HepG2 (cell line): ENCODE data around the gene ACAP3. TPM values are rescaled to one million over a fixed set of nuclear protein-coding genes. Genes with fewer than 3 reads are reported as not detected.
A peak's percentile ranks its signal among the peaks of the same experiment; 100 is the strongest.

ENCODE experiments used
- ATAD3A ChIP-seq: sonication (generic); formaldehyde crosslinking; IDR thresholded peaks from 2 replicates; pipeline ENCODE4 v1.4.0; 2020; ENCODE audit warnings: missing genetic modification reagents
- CERS6 ChIP-seq: sonication (generic); formaldehyde crosslinking; IDR thresholded peaks from 2 replicates; pipeline ENCODE4 v1.5.0; 2020; ENCODE audit warnings: missing genetic modification reagents
- CREB1 ChIP-seq, 2 experiments: fragments of 450-650 bp in 1 of 2; IDR thresholded peaks; 2 replicates each; pipeline ENCODE4 v1.6.1; 2016 to 2017; ENCODE audit warnings: control low read depth in 1 of 2, mild to moderate bottlenecking in 1 of 2, missing compliant biosample characterization in 1 of 2, missing genetic modification characterization in 1 of 2
- DMAP1 ChIP-seq: IDR thresholded peaks from 2 replicates; pipeline ENCODE4 v1.6.1; 2016
- DPF2 ChIP-seq: sonication (generic); formaldehyde crosslinking; IDR thresholded peaks from 2 replicates; pipeline ENCODE4 v1.4.0; 2020; ENCODE audit warnings: mild to moderate bottlenecking, low read depth, missing genetic modification reagents, borderline replicate concordance
- GZF1 ChIP-seq: sonication (generic); formaldehyde crosslinking; IDR thresholded peaks from 2 replicates; pipeline ENCODE4 v1.5.1; 2020; ENCODE audit warnings: mild to moderate bottlenecking, missing genetic modification reagents
- HIVEP1 ChIP-seq: sonication (generic); formaldehyde crosslinking; IDR thresholded peaks from 2 replicates; pipeline ENCODE4 v1.4.0; 2020; ENCODE audit warnings: mild to moderate bottlenecking, missing genetic modification reagents
- HNF4A ChIP-seq: sonication (generic); formaldehyde crosslinking; IDR thresholded peaks from 2 replicates; pipeline ENCODE4 v1.4.0; 2020; ENCODE audit warnings: missing genetic modification reagents
- HNRNPL ChIP-seq: fragments of 200-400 bp; formaldehyde crosslinking; IDR thresholded peaks from 2 replicates; pipeline ENCODE4 v1.6.1; 2017; ENCODE audit warnings: mild to moderate bottlenecking, low read depth, low read length
- LCORL ChIP-seq, 2 experiments: fragments of 450-650 bp in 1 of 2; sonication (generic) in 1 of 2; formaldehyde crosslinking in 1 of 2; IDR thresholded peaks; 2 replicates each; pipeline versions ENCODE4 v1.5.0 to v1.6.1; 2017 to 2020; ENCODE audit warnings: antibody characterized with exemption in 1 of 2, missing genetic modification reagents in 1 of 2
- NCOA1 ChIP-seq: sonication (generic); formaldehyde crosslinking; IDR thresholded peaks from 2 replicates; pipeline ENCODE4 v1.9.0; 2021; ENCODE audit warnings: missing genetic modification reagents
- PCBP1 ChIP-seq: fragments of 200-400 bp; formaldehyde crosslinking; IDR thresholded peaks from 2 replicates; pipeline ENCODE4 v1.6.1; 2017; ENCODE audit warnings: mild to moderate bottlenecking, low read depth, low read length, borderline replicate concordance
- PHB2 ChIP-seq: fragments of 450-650 bp; IDR thresholded peaks from 2 replicates; pipeline ENCODE4 v1.6.1; 2018; ENCODE audit not compliant: partially characterized antibody
- RELA ChIP-seq: sonication (generic); formaldehyde crosslinking; IDR thresholded peaks from 2 replicates; pipeline ENCODE4 v1.4.0; 2020; ENCODE audit warnings: missing genetic modification reagents
- RFX5 ChIP-seq: IDR thresholded peaks from 2 replicates; pipeline ENCODE4 v1.6.1; 2011; ENCODE audit warnings: low read depth, low read length, improper control_type of control experiment
- SIX1 ChIP-seq: sonication (generic); formaldehyde crosslinking; IDR thresholded peaks from 2 replicates; pipeline ENCODE4 v1.4.0; 2020; ENCODE audit warnings: missing genetic modification reagents, borderline replicate concordance
- TFAP4 ChIP-seq: sonication (generic); IDR thresholded peaks from 2 replicates; pipeline ENCODE4 v1.6.1; 2016; ENCODE audit warnings: low read depth, borderline replicate concordance
- THAP11 ChIP-seq: IDR thresholded peaks from 2 replicates; pipeline ENCODE4 v1.6.1; 2016; ENCODE audit warnings: missing biosample characterization, missing genetic modification reagents
- TIGD3 ChIP-seq: sonication (generic); formaldehyde crosslinking; IDR thresholded peaks from 2 replicates; pipeline ENCODE4 v1.5.1; 2020; ENCODE audit warnings: mild to moderate bottlenecking, missing genetic modification reagents, borderline replicate concordance
- ZBTB7A ChIP-seq: sonication (generic); formaldehyde crosslinking; IDR thresholded peaks from 2 replicates; pipeline ENCODE4 v1.8.0; 2022; ENCODE audit warnings: mild to moderate bottlenecking, missing genetic modification reagents
- ZNF335 ChIP-seq: sonication (generic); formaldehyde crosslinking; IDR thresholded peaks from 2 replicates; pipeline ENCODE4 v1.4.0; 2020; ENCODE audit warnings: missing genetic modification reagents
- ZNF792 ChIP-seq: IDR thresholded peaks from 2 replicates; pipeline ENCODE4 v1.6.1; 2016
- ZSCAN21 ChIP-seq: sonication (generic); formaldehyde crosslinking; IDR thresholded peaks from 2 replicates; pipeline ENCODE4 v1.8.0; 2022; ENCODE audit warnings: mild to moderate bottlenecking, missing genetic modification reagents, moderate library complexity, borderline replicate concordance
- polyA plus RNA-seq, 8 experiments: library from polyadenylated mRNA; depleted of rRNA in 3 of 8; stranded (reverse) in 7 of 8; unstranded in 1 of 8; fragments of >200 nt; fragmentation: Illumina TruSeq in 4 of 8; extraction: Trizol in 4 of 8; gene quantifications; 2 replicates each; pipeline versions ENCODE4 v1.2.1 to v1.2.3, GENCODE V29; 2011 to 2016; ENCODE audit warnings: low read depth in 4 of 8, missing spikeins in 1 of 8, mixed read lengths in 1 of 8; ENCODE audit not compliant: insufficient read depth in 1 of 8
- total RNA-seq, 5 experiments: library from RNA; depleted of rRNA; stranded (reverse); fragments of >200 nt; fragmentation: Illumina TruSeq; extraction: Trizol; gene quantifications; 2 replicates each; pipeline ENCODE4 v1.2.3, GENCODE V29; 2016; ENCODE audit warnings: low read depth in 1 of 5
- TF ChIP-seq, protein P1 (sequence below): IDR thresholded peaks from 2 replicates; pipeline ENCODE4 v1.6.1; 2016; ENCODE audit warnings: low read depth, borderline replicate concordance
- TF ChIP-seq, protein P2 (sequence below): sonication (generic); formaldehyde crosslinking; IDR thresholded peaks from 2 replicates; pipeline ENCODE4 v1.8.0; 2022; ENCODE audit warnings: mild to moderate bottlenecking, missing genetic modification reagents

The ACAP3 gene
- total and polyA plus RNA-seq, 2 of the 13 experiments (the other 11 are each of a cell fraction or from before 2014, with no cell fraction given): 29.4 to 50.8 TPM

DNA sequence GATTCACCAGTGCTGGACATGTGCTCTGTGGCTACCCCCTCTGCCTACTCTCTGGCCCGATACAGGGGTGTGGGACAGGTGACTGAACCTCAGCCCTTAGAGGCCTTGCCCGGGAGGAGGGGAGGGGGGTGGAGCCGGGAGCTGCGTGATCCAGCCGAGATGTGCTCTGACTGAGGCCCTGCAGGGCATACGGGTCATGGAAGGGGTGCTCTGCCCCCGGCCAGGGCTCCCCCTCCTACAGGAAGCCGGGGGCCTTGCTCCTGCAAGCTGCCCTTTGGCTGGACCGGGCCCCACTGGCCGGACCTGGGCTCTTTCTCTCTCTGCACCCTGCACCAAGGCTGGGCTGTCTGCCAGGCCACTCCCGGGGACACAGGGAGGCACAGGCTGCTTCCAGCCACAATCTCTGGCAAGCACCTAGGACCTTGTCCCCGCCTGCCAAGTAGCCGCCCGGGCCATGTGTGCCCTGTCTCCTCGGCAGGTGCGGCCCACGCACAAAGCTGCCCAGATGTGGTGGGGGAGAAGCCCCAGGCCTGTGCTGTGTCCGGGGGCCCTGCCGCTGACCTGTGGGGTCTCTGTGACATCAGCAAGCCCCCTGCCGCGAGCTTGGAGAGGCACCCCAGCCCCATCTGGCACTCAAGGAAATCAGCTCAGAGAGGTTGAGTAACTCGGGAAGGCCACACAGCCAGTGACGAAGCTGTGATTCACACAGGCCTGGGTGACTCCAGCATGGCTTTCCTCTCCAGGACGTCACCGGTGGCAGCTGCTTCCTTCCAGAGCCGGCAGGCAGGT is 26.0 kb downstream of the ACAP3 start (continued):
- TF ChIP-seq CERS6 (CRISPR knock-in tag) (0 out of 2 replicates have a peak, but pooled peaks have one; percentile 51), DMAP1 (CRISPR knock-in tag) (peak; percentile 41; the same call in 1 of the 2 replicates), ZNF335 (0 out of 2 replicates have a peak, but pooled peaks have one; percentile 57), HNF4A (CRISPR knock-in tag) (peak; percentile 89), PHB2 (no peak), HIVEP1 (CRISPR knock-in tag) (peak; percentile 62; the same call in 1 of the 2 replicates), CREB1 (IDR thresholded peaks at IDR 0.05) (peak; percentile 60), CREB1 (CRISPR knock-in tag; IDR thresholded peaks at IDR 0.05) (peak; percentile 59), ZNF792 (no peak; the same call in 1 of the 2 replicates), SIX1 (CRISPR knock-in tag) (no peak), DPF2 (peak; percentile 69), RELA (CRISPR knock-in tag) (0 out of 2 replicates have a peak, but pooled peaks have one; percentile 19), NCOA1 (peak; percentile 69; the same call in 1 of the 2 replicates), HNRNPL (peak; percentile 95), TFAP4 (peak; percentile 50; the same call in 1 of the 2 replicates), ATAD3A (CRISPR knock-in tag) (no peak), THAP11 (CRISPR knock-in tag) (no peak; the same call in 1 of the 2 replicates), LCORL (IDR thresholded peaks at IDR 0.05) (no peak), LCORL (CRISPR knock-in tag; IDR thresholded peaks at IDR 0.05) (peak; percentile 95), RFX5 (no peak), ZSCAN21 (CRISPR knock-in tag) (no peak), TIGD3 (CRISPR knock-in tag) (no peak), ZBTB7A (no peak; the same call in 1 of the 2 replicates), GZF1 (CRISPR knock-in tag) (no peak), PCBP1 (no peak)
- TF ChIP-seq, protein P1, sequence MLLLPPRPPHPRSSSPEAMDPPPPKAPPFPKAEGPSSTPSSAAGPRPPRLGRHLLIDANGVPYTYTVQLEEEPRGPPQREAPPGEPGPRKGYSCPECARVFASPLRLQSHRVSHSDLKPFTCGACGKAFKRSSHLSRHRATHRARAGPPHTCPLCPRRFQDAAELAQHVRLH (CRISPR knock-in tag): no peak
- TF ChIP-seq, protein P2, sequence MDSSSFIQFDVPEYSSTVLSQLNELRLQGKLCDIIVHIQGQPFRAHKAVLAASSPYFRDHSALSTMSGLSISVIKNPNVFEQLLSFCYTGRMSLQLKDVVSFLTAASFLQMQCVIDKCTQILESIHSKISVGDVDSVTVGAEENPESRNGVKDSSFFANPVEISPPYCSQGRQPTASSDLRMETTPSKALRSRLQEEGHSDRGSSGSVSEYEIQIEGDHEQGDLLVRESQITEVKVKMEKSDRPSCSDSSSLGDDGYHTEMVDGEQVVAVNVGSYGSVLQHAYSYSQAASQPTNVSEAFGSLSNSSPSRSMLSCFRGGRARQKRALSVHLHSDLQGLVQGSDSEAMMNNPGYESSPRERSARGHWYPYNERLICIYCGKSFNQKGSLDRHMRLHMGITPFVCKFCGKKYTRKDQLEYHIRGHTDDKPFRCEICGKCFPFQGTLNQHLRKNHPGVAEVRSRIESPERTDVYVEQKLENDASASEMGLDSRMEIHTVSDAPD (CRISPR knock-in tag): peak; percentile 86
